Activated CD4-positive, alpha-beta memory T cell treated with anti-CD3 and anti-CD28 coated beads for 36 hours (primary cell): ENCODE measurements around the gene C4A. TPM values are rescaled to one million over a fixed set of nuclear protein-coding genes. Genes with fewer than 3 reads are reported as not detected.
"Not testable (repeated sequence)": the region's sequence is repeated elsewhere in the genome, so short reads cannot be mapped to it uniquely, and the experiment has no call there.

Source experiments
- CTCF ChIA-PET: fragments of 350-600 bp; sonication (Branson Sonifier 250); formaldehyde crosslinking; loops from one replicate; lab custom pipeline; 2021; ENCODE audit warnings: antibody characterized with exemption, inconsistent platforms; lab: Charles Lee
- POLR2A ChIA-PET: fragments of 350-600 bp; sonication (Branson Sonifier 250); formaldehyde crosslinking; loops from one replicate; lab custom pipeline; 2021; ENCODE audit warnings: antibody characterized with exemption; lab: Charles Lee
- DNase-seq: peaks from one replicate; pipeline ENCODE4 v3.0.0-alpha.2; 2020
- H3K27ac Mint-ChIP-seq: one replicate; pipeline ENCODE4 v1.8.0; 2021; ENCODE audit warnings: mixed read lengths
- H3K27me3 Mint-ChIP-seq: one replicate; pipeline ENCODE4 v1.8.0; 2021; ENCODE audit warnings: mixed read lengths
- H3K36me3 Mint-ChIP-seq: one replicate; pipeline ENCODE4 v1.8.0; 2021; ENCODE audit warnings: mixed read lengths
- H3K4me1 Mint-ChIP-seq: one replicate; pipeline ENCODE4 v1.8.0; 2021; ENCODE audit warnings: low read depth, mixed read lengths
- H3K4me3 Mint-ChIP-seq: one replicate; pipeline ENCODE4 v1.8.0; 2021; ENCODE audit warnings: mild to moderate bottlenecking, mixed read lengths
- H3K9me3 Mint-ChIP-seq: one replicate; pipeline ENCODE4 v1.8.0; 2021; ENCODE audit warnings: mixed read lengths
- intact Hi-C: fragments of 100-400 bp; cut with micrococcal nuclease; formaldehyde crosslinking; loops from one replicate; pipeline ENCODE4 v1.15.1; 2023
- total RNA-seq, 2 experiments: library from RNA; stranded (reverse); gene quantifications; one replicate each; pipeline ENCODE4 v1.2.3, GENCODE V29; 2021

C4A gene
- total RNA-seq, 2 experiments from 2014 or later, result 4.5 to 4.8 TPM

GRCh38 chr6:32039321-32040274 lies 57.7 kb downstream of the C4A start:
- H3K27me3 Mint-ChIP-seq, POLR2A ChIA-PET, H3K4me3 Mint-ChIP-seq, H3K9me3 Mint-ChIP-seq, H3K27ac Mint-ChIP-seq, CTCF ChIA-PET, DNase-seq, H3K4me1 Mint-ChIP-seq, intact Hi-C loops, H3K36me3 Mint-ChIP-seq: not testable (repeated sequence)

DNA sequence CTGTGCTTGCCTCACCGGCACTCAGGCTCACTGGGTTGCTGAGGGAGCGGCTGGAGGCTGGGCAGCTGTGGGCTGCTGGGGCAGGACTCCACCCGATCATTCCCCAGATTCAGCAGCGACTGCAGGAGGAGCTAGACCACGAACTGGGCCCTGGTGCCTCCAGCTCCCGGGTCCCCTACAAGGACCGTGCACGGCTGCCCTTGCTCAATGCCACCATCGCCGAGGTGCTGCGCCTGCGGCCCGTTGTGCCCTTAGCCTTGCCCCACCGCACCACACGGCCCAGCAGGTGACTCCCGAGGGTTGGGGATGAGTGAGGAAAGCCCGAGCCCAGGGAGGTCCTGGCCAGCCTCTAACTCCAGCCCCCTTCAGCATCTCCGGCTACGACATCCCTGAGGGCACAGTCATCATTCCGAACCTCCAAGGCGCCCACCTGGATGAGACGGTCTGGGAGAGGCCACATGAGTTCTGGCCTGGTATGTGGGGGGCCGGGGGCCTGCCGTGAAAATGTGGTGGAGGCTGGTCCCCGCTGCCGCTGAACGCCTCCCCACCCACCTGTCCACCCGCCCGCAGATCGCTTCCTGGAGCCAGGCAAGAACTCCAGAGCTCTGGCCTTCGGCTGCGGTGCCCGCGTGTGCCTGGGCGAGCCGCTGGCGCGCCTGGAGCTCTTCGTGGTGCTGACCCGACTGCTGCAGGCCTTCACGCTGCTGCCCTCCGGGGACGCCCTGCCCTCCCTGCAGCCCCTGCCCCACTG lies 58.6 kb downstream of the C4A start:
- H3K27ac Mint-ChIP-seq, intact Hi-C loops, H3K27me3 Mint-ChIP-seq, DNase-seq, H3K36me3 Mint-ChIP-seq, H3K9me3 Mint-ChIP-seq, H3K4me1 Mint-ChIP-seq, CTCF ChIA-PET, POLR2A ChIA-PET, H3K4me3 Mint-ChIP-seq: not testable (repeated sequence)

- H3K27ac Mint-ChIP-seq, intact Hi-C loops, H3K4me3 Mint-ChIP-seq, POLR2A ChIA-PET, DNase-seq, H3K36me3 Mint-ChIP-seq, H3K27me3 Mint-ChIP-seq, H3K4me1 Mint-ChIP-seq, H3K9me3 Mint-ChIP-seq: not testable (repeated sequence)
- CTCF ChIA-PET, result interaction anchor here (0.6 kb wide), 1 partner anchor 118 kb away, joined by 3 read pairs; no protein-coding TSS in a partner anchor
These were observed 59.1 kb downstream of the C4A start for GRCh38 chr6:32041050-32041321.

- H3K27me3 Mint-ChIP-seq, H3K36me3 Mint-ChIP-seq, H3K9me3 Mint-ChIP-seq, intact Hi-C loops, H3K4me1 Mint-ChIP-seq, H3K4me3 Mint-ChIP-seq, POLR2A ChIA-PET, DNase-seq, H3K27ac Mint-ChIP-seq: not testable (repeated sequence)
- CTCF ChIA-PET, result interaction anchor here (0.6 kb wide), 1 partner anchor 117 kb away, joined by 3 read pairs; no protein-coding TSS in a partner anchor
These were observed 59.5 kb downstream of the C4A start for GRCh38 chr6:32041385-32041784.

- DNase-seq, CTCF ChIA-PET, H3K36me3 Mint-ChIP-seq, intact Hi-C loops, H3K27ac Mint-ChIP-seq, POLR2A ChIA-PET, H3K27me3 Mint-ChIP-seq, H3K4me1 Mint-ChIP-seq, H3K4me3 Mint-ChIP-seq, H3K9me3 Mint-ChIP-seq: not testable (repeated sequence)
These were observed 60.4 kb downstream of the C4A start for GRCh38 chr6:32042276-32042675.

GRCh38 chr6:32043589-32044380 lies 61.9 kb downstream of the C4A start:
- H3K27me3 Mint-ChIP-seq, H3K9me3 Mint-ChIP-seq, CTCF ChIA-PET, H3K4me1 Mint-ChIP-seq, H3K4me3 Mint-ChIP-seq, DNase-seq, POLR2A ChIA-PET, H3K36me3 Mint-ChIP-seq, H3K27ac Mint-ChIP-seq, intact Hi-C loops: not testable (repeated sequence)

- H3K4me1 Mint-ChIP-seq, H3K36me3 Mint-ChIP-seq, intact Hi-C loops, POLR2A ChIA-PET, CTCF ChIA-PET, H3K27ac Mint-ChIP-seq, DNase-seq, H3K27me3 Mint-ChIP-seq, H3K4me3 Mint-ChIP-seq, H3K9me3 Mint-ChIP-seq: not testable (repeated sequence)
These were observed 63.1 kb downstream of the C4A start for GRCh38 chr6:32044916-32045315.

DNA sequence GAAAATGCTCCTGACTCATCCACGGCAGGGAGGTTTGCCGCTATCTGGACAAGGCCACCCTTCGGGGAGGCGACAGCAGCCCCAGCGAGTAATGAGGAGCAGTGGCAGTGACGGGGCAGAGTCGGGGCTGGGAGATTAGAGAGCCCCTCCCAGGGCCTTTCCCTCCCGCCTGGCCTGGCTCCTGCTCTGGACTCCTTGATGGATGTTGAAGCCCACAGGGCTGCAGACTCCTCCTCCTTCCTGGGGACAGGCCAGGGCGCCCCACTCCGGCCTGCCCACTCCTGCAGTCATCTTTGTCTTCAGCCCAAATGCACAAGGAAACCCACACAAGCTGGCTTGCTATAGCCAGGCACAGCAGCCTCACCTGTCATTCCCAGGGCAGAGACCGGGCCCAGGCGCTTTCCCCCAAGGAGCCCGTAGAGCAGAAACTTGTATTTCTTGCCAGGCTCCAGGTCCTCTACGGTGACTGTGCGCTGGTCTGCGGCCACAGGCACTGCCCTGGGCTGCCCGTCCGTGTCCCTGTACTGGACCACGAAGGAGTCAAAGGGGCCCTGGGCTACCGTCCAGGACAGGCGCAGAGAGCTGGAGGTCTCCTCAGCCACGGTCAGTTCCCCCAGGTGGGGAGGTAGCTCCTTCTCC lies 64.1 kb downstream of the C4A start:
- CTCF ChIA-PET, result no interaction called here
- POLR2A ChIA-PET, result no interaction called here
- no peak for DNase-seq
- intact Hi-C loops, result no loop called here
- Mint-ChIP-seq H3K36me3 (no peaks in the 10 kb centered on the region), H3K4me3 (no peak overlapping the region), H3K4me1 (peaks cover 5% of the 10 kb centered on the region), H3K27me3 (no peaks in the 10 kb centered on the region), H3K27ac (no peak overlapping the region), H3K9me3 (no peaks in the 10 kb centered on the region)

- no peaks in the 10 kb centered on the region for H3K27me3 Mint-ChIP-seq
- no peak overlapping the region for H3K4me3 Mint-ChIP-seq
- H3K9me3 Mint-ChIP-seq, result no peaks in the 10 kb centered on the region
- no peak overlapping the region for H3K27ac Mint-ChIP-seq
- no peak for DNase-seq
- peaks cover 5% of the 10 kb centered on the region for H3K4me1 Mint-ChIP-seq
- no peaks in the 10 kb centered on the region for H3K36me3 Mint-ChIP-seq
- POLR2A ChIA-PET, result no interaction called here
- intact Hi-C loops, result no loop called here
- CTCF ChIA-PET, result interaction anchor here (1.5 to 2.3 kb wide), 2 partner anchors 12 to 101 kb away, joined by 3 to 11 read pairs; partner anchors contain the start of gene CFB
These were observed 64.7 kb downstream of the C4A start for GRCh38 chr6:32046450-32047083.

DNA sequence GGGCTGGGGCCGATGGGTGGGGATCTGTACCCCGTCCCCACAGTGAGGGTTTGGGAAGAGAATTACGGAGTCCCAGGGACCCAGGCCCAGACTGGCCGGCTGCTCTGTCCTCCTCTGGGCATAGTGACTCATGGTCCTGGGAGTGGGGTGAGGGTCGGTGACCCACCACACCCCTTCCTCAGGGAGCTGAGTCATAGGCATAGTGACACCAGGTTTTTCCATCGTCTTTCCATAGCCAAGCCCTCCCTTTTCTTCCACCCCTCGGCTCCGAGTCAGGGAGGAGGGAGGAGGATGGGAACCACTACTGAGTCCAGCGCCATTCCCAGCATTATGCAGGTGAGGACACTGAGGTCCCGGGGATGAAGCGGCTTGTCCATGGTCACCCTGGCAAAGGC lies 65.2 kb downstream of the C4A start:
- peaks cover 5% of the 10 kb centered on the region for H3K4me1 Mint-ChIP-seq
- H3K9me3 Mint-ChIP-seq, result no peaks in the 10 kb centered on the region
- ChIA-PET POLR2A (no interaction called here), CTCF (interaction anchor here (0.8 to 2.3 kb wide), 6 partner anchors 11 to 101 kb away, joined by 3 to 11 read pairs (median 4); partner anchors contain the start of genes CFB and FKBPL)
- no peak overlapping the region for H3K27ac Mint-ChIP-seq
- no peaks in the 10 kb centered on the region for H3K36me3 Mint-ChIP-seq
- H3K27me3 Mint-ChIP-seq, result no peaks in the 10 kb centered on the region
- no peak overlapping the region for H3K4me3 Mint-ChIP-seq
- intact Hi-C loops, result no loop called here
- DNase-seq, result no peak

DNA sequence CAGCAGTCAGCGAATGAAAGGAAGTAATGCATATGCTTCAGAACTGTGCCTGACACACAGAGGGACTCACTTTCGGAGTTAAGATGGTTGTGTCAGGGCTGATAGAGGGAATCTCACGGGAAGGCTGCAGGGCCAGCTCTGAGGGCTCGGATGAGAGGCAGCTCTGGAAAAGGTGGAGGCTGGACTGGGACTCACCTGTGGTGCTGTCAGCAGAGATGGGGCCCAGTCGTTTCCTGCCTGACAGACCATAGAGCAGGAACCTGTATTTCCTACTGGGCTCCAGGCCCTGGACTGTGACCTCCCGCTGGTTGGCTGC lies 65.6 kb downstream of the C4A start:
- Mint-ChIP-seq H3K27me3 (no peaks in the 10 kb centered on the region), H3K27ac (no peak overlapping the region), H3K9me3 (no peaks in the 10 kb centered on the region), H3K36me3 (no peaks in the 10 kb centered on the region), H3K4me1 (peaks cover 5% of the 10 kb centered on the region), H3K4me3 (no peak overlapping the region)
- intact Hi-C loops, result no loop called here
- DNase-seq, result no peak
- CTCF ChIA-PET, result interaction anchor here (0.7 to 2.3 kb wide), 10 partner anchors 11 to 752 kb away, joined by 3 to 11 read pairs (median 4); partner anchors contain the start of genes CFB and FKBPL
- POLR2A ChIA-PET, result no interaction called here
